Upper lobe of left lung (tissue), 4 donors: ENCODE measurements around the gene F2R.

Experiments used
- CTCF ChIP-seq, 6 experiments: fragments of 450-650 bp in 4 of 6; fragments of 200-600 bp in 2 of 6; sonication (generic) in 2 of 6; IDR thresholded peaks; one replicate each; pipeline ENCODE4 v1.5.1; 2016 to 2019; ENCODE audit warnings: antibody characterized with exemption in 6 of 6
- POLR2A ChIP-seq, 4 donors: fragments of 450-650 bp; IDR thresholded peaks; one replicate each; pipeline ENCODE4 v1.5.1; 2016 to 2017; ENCODE audit warnings: antibody characterized with exemption in 4 of 4, mild to moderate bottlenecking in 2 of 4

- TF ChIP-seq POLR2A (IDR thresholded peaks at IDR 0.05) (no peak), CTCF (IDR thresholded peaks at IDR 0.05) (no peak)
These were observed 515 bp upstream of the F2R start for GRCh38 chr5:76715486-76715735.
